Measurements from ENCODE around the gene MERTK. TPM values are rescaled to one million over a fixed set of nuclear protein-coding genes. Genes with fewer than 3 reads are reported as not detected.

The MERTK gene
- total RNA-seq, 1 donor from 2014 or later = 20.7 TPM

- DNase-seq (no peak), ATAC-seq (no peak)
- no peak overlapping the region for H3K27ac ChIP-seq
- intact Hi-C loops (cut with DNase I) = no loop called here
- H3K36me3 ChIP-seq = peaks cover 44% of the 10 kb centered on the region
- no peaks in the 10 kb centered on the region for H3K27me3 ChIP-seq (ENCODE audit: low read depth)
- no peak overlapping the region for H3K4me3 ChIP-seq
- H3K9me3 ChIP-seq = no peaks in the 10 kb centered on the region
- H3K4me1 ChIP-seq = no peaks in the 10 kb centered on the region
- TF ChIP-seq, protein P1, sequence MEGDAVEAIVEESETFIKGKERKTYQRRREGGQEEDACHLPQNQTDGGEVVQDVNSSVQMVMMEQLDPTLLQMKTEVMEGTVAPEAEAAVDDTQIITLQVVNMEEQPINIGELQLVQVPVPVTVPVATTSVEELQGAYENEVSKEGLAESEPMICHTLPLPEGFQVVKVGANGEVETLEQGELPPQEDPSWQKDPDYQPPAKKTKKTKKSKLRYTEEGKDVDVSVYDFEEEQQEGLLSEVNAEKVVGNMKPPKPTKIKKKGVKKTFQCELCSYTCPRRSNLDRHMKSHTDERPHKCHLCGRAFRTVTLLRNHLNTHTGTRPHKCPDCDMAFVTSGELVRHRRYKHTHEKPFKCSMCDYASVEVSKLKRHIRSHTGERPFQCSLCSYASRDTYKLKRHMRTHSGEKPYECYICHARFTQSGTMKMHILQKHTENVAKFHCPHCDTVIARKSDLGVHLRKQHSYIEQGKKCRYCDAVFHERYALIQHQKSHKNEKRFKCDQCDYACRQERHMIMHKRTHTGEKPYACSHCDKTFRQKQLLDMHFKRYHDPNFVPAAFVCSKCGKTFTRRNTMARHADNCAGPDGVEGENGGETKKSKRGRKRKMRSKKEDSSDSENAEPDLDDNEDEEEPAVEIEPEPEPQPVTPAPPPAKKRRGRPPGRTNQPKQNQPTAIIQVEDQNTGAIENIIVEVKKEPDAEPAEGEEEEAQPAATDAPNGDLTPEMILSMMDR (IDR thresholded peaks at IDR 0.05) = no peak
Measured at GRCh38 chr2:111994042-111994441, 95.6 kb downstream of the MERTK start.

GRCh38 chr2:111995148-111995547 lies 96.7 kb downstream of the MERTK start:
- no peak overlapping the region for H3K27ac ChIP-seq
- ATAC-seq (no peak), DNase-seq (no peak)
- TF ChIP-seq, protein P1 (IDR thresholded peaks at IDR 0.05) = no peak
- intact Hi-C loops (cut with DNase I) = no loop called here
- H3K9me3 ChIP-seq = no peaks in the 10 kb centered on the region
- peaks cover 42% of the 10 kb centered on the region for H3K36me3 ChIP-seq
- no peaks in the 10 kb centered on the region for H3K4me1 ChIP-seq
- H3K27me3 ChIP-seq (ENCODE audit: low read depth) = no peaks in the 10 kb centered on the region
- no peak overlapping the region for H3K4me3 ChIP-seq

- Histone ChIP-seq H3K27ac (no peak overlapping the region), H3K27me3 (ENCODE audit: low read depth) (no peaks in the 10 kb centered on the region), H3K9me3 (no peaks in the 10 kb centered on the region), H3K36me3 (peaks cover 41% of the 10 kb centered on the region), H3K4me3 (no peak overlapping the region), H3K4me1 (peaks cover 16% of the 10 kb centered on the region)
- ATAC-seq (no peak), DNase-seq (no peak)
- TF ChIP-seq, protein P1 (IDR thresholded peaks at IDR 0.05) = no peak
- intact Hi-C loops (cut with DNase I) = no loop called here
Measured at GRCh38 chr2:111999809-112000208, 101.4 kb downstream of the MERTK start.

DNA sequence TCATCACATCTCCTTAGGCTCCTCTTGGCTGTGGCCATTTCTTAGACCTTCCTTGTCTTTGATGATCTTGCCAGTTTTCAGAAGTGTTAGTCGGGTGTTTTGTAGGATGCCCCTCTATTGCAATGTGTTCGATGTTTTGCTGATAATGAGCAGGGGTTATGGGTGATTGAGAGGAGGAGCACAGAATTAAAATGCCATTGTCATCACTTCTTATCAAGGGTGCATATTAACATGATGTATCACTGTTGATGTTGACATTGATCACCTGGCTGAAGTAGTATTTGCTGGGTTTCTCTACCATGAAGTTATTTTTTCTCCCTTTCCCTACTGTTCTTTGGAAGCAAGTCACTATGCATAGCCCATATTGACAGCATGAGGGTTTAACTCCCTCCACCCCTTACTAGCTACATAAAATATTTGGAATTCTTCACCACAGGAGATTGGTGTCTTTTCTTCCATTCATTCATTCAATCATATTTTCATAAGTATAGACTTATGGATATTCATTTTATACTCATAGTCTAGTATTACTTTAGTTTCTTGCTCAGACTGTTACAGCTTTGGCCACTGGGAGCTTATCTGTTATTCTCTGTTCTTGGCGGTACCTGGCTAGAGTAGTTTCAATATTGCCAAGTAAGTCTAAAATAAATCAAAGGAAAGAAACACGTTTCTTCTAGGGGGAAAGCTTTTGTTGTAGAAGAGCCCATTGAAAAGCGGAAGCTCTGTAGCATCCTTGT lies 102.2 kb downstream of the MERTK start:
- intact Hi-C loops (cut with DNase I) = no loop called here
- Histone ChIP-seq H3K27ac (no peak overlapping the region), H3K4me1 (peaks cover 16% of the 10 kb centered on the region), H3K4me3 (no peak overlapping the region), H3K36me3 (peaks cover 35% of the 10 kb centered on the region), H3K27me3 (ENCODE audit: low read depth) (no peaks in the 10 kb centered on the region), H3K9me3 (no peaks in the 10 kb centered on the region)
- ATAC-seq = no peak
- no peak for DNase-seq
- TF ChIP-seq, protein P1 (IDR thresholded peaks at IDR 0.05) = no peak

DNA sequence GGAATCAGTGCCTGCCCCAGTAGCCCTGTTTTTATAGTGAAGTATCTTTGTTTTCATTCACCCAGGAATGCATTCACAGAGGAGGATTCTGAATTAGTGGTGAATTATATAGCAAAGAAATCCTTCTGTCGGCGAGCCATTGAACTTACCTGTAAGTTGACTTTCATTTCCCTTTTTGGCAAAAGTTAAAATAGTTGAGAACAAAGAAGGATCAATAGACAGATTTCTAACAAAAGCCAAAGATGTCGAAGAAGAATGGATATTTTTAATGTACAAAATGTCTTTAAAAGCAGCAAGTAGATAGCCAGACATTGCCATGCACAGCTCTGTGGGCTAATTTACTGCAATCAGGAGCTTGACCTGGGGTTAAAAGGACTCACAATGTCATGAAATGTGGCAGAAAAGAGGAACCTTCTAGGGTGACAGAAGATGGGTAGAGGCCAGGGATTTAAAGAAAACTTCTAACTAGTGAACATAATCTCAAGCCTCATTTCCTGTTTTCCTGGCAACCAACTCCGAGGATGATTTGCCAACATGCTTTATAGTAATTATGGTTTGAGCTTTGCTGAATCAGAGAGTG lies 102.8 kb downstream of the MERTK start:
- H3K9me3 ChIP-seq = no peaks in the 10 kb centered on the region
- H3K4me1 ChIP-seq = peaks cover 17% of the 10 kb centered on the region
- no peak overlapping the region for H3K4me3 ChIP-seq
- peaks cover 35% of the 10 kb centered on the region for H3K36me3 ChIP-seq
- DNase-seq (no peak), ATAC-seq (peak; percentile 52 to 72)
- TF ChIP-seq, protein P1 (IDR thresholded peaks at IDR 0.05) = no peak
- no peaks in the 10 kb centered on the region for H3K27me3 ChIP-seq (ENCODE audit: low read depth)
- intact Hi-C loops (cut with DNase I) = no loop called here
- H3K27ac ChIP-seq = no peak overlapping the region
